DOHH2 (cell line): Measurements from ENCODE around the gene TNFRSF19.

Experiments
- H3F3A ChIP-seq: fragments of 200-600 bp; sonication (generic), shearing (Covaris generic); 2 replicates; pipeline ENCODE4 v1.6.0; 2016; ENCODE audit warnings: antibody characterized with exemption, mild to moderate bottlenecking; ENCODE audit not compliant: control insufficient read depth, insufficient read depth
- H3K27ac ChIP-seq: fragments of 200-600 bp; sonication (generic); 2 replicates; pipeline ENCODE4 v1.5.1; 2014; ENCODE audit warnings: low read depth, mild to moderate bottlenecking, low read length, moderate library complexity
- H3K27me3 ChIP-seq: fragments of 200-600 bp; sonication (generic); 2 replicates; pipeline ENCODE4 v1.6.1; 2014; ENCODE audit warnings: mild to moderate bottlenecking, low read length, mixed read lengths; ENCODE audit not compliant: control insufficient read depth
- H3K36me3 ChIP-seq: fragments of 200-600 bp; sonication (generic); 2 replicates; pipeline ENCODE4 v1.6.1; 2014; ENCODE audit warnings: mild to moderate bottlenecking, low read length, moderate library complexity, mixed read lengths; ENCODE audit not compliant: control insufficient read depth
- H3K4me1 ChIP-seq: fragments of 200-600 bp; sonication (generic); 2 replicates; pipeline ENCODE4 v1.6.1; 2014; ENCODE audit warnings: mild to moderate bottlenecking, low read length, mixed read lengths; ENCODE audit not compliant: control insufficient read depth
- H3K4me2 ChIP-seq: fragments of 200-600 bp; sonication (generic); 2 replicates; pipeline ENCODE4 v1.6.0; 2014; ENCODE audit warnings: mild to moderate bottlenecking, low read length, moderate library complexity
- H3K4me3 ChIP-seq: fragments of 200-600 bp; sonication (generic); 2 replicates; pipeline ENCODE4 v1.5.1; 2014; ENCODE audit warnings: mild to moderate bottlenecking, low read length, mixed read lengths
- H3K79me2 ChIP-seq: fragments of 200-600 bp; sonication (generic); 2 replicates; pipeline ENCODE4 v1.6.1; 2014; ENCODE audit warnings: mild to moderate bottlenecking, low read length, mixed read lengths; ENCODE audit not compliant: control insufficient read depth
- H3K9me2 ChIP-seq: fragments of 200-600 bp; sonication (generic); replicated peaks from 2 replicates; pipeline ENCODE4 v1.6.1; 2014; ENCODE audit warnings: mild to moderate bottlenecking, low read length, mixed read lengths; ENCODE audit not compliant: control insufficient read depth
- H3K9me3 ChIP-seq: fragments of 200-600 bp; sonication (generic); 2 replicates; pipeline ENCODE4 v1.6.1; 2014; ENCODE audit warnings: antibody characterized with exemption, low read length, mixed read lengths; ENCODE audit not compliant: control insufficient read depth, insufficient read depth
- H4K20me1 ChIP-seq: fragments of 200-600 bp; sonication (generic); 2 replicates; pipeline ENCODE4 v1.6.0; 2014; ENCODE audit warnings: low read depth, mild to moderate bottlenecking, antibody characterized with exemption, low read length, moderate library complexity; ENCODE audit not compliant: control insufficient read depth, insufficient read depth
- CTCF ChIP-seq: fragments of 200-600 bp; sonication (generic); IDR thresholded peaks from one replicate; pipeline ENCODE4 v1.5.1; 2014; ENCODE audit warnings: antibody characterized with exemption, mild to moderate bottlenecking, low read depth, low read length; ENCODE audit not compliant: poor library complexity, severe bottlenecking
- EZH2phosphoT487 ChIP-seq: fragments of 200-600 bp; sonication (generic); IDR thresholded peaks from 2 replicates; pipeline ENCODE4 v1.6.1; 2017; ENCODE audit warnings: borderline replicate concordance, mild to moderate bottlenecking, antibody characterized with exemption, low read length, moderate library complexity, mixed read lengths

The TNFRSF19 gene

DNA sequence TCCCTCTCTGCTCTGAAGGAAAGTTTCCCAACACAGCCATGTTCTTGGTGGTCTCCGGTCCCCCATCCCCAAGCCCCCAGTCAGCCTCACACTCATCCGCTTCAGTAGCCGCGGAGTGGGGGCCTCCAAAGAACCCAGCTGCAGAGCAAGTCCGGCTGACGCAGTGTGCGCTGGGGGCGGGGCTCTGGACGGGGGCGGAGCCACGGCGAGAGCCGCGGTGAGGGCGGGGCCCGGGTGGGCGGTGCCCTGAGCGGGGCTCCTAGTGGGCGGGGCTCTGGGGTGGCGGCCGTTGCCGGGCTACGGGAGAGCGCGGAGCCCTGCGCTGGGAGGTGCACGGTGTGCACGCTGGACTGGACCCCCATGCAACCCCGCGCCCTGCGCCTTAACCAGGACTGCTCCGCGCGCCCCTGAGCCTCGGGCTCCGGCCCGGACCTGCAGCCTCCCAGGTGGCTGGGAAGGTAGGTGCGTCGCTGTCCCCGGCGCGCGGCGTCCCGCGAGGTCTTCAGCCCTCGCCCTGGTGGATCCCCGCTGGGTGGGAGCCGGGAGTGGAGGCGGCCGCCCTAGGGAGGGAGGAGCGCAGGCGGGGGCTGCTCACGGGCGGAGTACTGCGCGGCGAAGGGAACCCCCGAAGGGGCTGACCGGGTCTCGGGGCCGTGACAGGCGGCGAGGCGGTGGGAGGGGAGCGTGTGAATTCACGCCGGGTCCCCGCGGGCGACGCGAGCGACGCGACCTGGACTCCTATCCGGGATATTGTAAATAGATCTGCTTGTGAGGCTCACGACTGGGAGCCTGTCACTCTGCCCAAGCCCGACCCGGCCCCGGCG lies 9.1 kb downstream of the TNFRSF19 start:
- peak overlapping the region; percentile 55 for H3K4me3 ChIP-seq
- no peaks in the 10 kb centered on the region for H3K9me3 ChIP-seq
- no peaks in the 10 kb centered on the region for H3K36me3 ChIP-seq
- H3F3A ChIP-seq = no peaks in the 10 kb centered on the region
- TF ChIP-seq CTCF (no peak), EZH2phosphoT487 (no peak)
- H3K27ac ChIP-seq = no peak overlapping the region
- H4K20me1 ChIP-seq = no peaks in the 10 kb centered on the region
- peak overlapping the region; percentile 53 for H3K4me2 ChIP-seq
- peaks cover 7% of the 10 kb centered on the region; the same call in 1 of the 2 replicates for H3K27me3 ChIP-seq
- no peaks in the 10 kb centered on the region for H3K9me2 ChIP-seq
- H3K4me1 ChIP-seq = no peaks in the 10 kb centered on the region
- H3K79me2 ChIP-seq = no peaks in the 10 kb centered on the region

- no peak overlapping the region for H3K27ac ChIP-seq
- TF ChIP-seq EZH2phosphoT487 (no peak), CTCF (no peak)
These were observed 9.9 kb downstream of the TNFRSF19 start for GRCh38 chr13:23579896-23580683.

DNA sequence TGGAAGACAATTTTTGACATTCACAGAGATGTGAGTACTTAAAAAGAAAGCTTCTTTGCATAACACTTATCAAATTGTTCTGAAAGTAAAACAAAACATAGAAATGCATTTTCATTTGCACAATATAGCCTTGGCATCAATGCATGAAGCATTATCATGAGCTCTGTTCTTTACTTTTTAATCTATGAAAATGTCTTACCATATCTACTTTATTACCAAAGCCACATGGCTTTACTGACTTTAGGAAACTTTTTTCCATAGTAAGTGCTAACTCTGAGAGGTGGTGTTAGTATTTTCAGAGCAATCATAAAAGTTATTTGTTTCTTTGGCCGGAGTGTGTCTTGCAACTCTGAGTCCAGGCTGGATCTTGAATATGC lies 10.5 kb downstream of the TNFRSF19 start:
- no peak overlapping the region for H3K4me2 ChIP-seq

More at GRCh38 chr13:23579896-23580683, 9.9 kb downstream of the TNFRSF19 start:
- no peaks in the 10 kb centered on the region for H3K4me1 ChIP-seq
- no peaks in the 10 kb centered on the region for H3K79me2 ChIP-seq
- H3K36me3 ChIP-seq = no peaks in the 10 kb centered on the region
- no peaks in the 10 kb centered on the region for H4K20me1 ChIP-seq
- no peaks in the 10 kb centered on the region for H3K9me2 ChIP-seq
- H3K4me3 ChIP-seq = no peak overlapping the region
- 0 out of 2 replicates have a peak, but pooled peaks cover under 1% of the 10 kb centered on the region for H3K27me3 ChIP-seq
- H3F3A ChIP-seq = no peaks in the 10 kb centered on the region
- H3K9me3 ChIP-seq = no peaks in the 10 kb centered on the region
- H3K4me2 ChIP-seq = no peak overlapping the region

More for the DNA sequence above, 10.5 kb downstream of the TNFRSF19 start:
- H3K4me3 ChIP-seq = no peak overlapping the region
- H3K36me3 ChIP-seq = no peaks in the 10 kb centered on the region
- H3K9me2 ChIP-seq = no peaks in the 10 kb centered on the region
- H3F3A ChIP-seq = no peaks in the 10 kb centered on the region
- H3K79me2 ChIP-seq = no peaks in the 10 kb centered on the region
- no peak for TF ChIP-seq EZH2phosphoT487
- no peak for TF ChIP-seq CTCF
- H3K27ac ChIP-seq = no peak overlapping the region
- no peaks in the 10 kb centered on the region for H3K27me3 ChIP-seq
- no peaks in the 10 kb centered on the region for H4K20me1 ChIP-seq
- no peaks in the 10 kb centered on the region for H3K9me3 ChIP-seq
- H3K4me1 ChIP-seq = no peaks in the 10 kb centered on the region
